Astrocyte of the cerebellum (primary cell): ENCODE measurements around the gene IGFBP7.

ENCODE experiments used
- DNase-seq: peaks from one replicate; pipeline ENCODE4 v3.0.0-alpha.2; 2011; ENCODE audit warnings: low read depth
- H3K4me3 ChIP-seq: 2 replicates; pipeline ENCODE4 v1.5.1; 2011; ENCODE audit warnings: mild to moderate bottlenecking, low read depth, low read length, moderate library complexity
- CTCF ChIP-seq: IDR thresholded peaks from 2 replicates; pipeline ENCODE4 v1.5.1; 2012; ENCODE audit warnings: low read length, low read depth, moderate library complexity, mild to moderate bottlenecking; ENCODE audit errors: missing control alignments
- in situ Hi-C: cut with HindIII; loops from 2 replicates; pipeline ENCODE4 v1.10.0; 2017; ENCODE audit warnings: low sequenced_read_pairs

Gene IGFBP7

GRCh38 chr4:57077550-57078343 is 32.4 kb downstream of the IGFBP7 start:
- no peak for DNase-seq

GRCh38 chr4:57076646-57077045 is 33.5 kb downstream of the IGFBP7 start:
- in situ Hi-C loops = no loop called here
- no peak overlapping the region for H3K4me3 ChIP-seq
- TF ChIP-seq CTCF = no peak
- DNase-seq = no peak

More at GRCh38 chr4:57077550-57078343, 32.4 kb downstream of the IGFBP7 start:
- H3K4me3 ChIP-seq = no peak overlapping the region
- no peak for TF ChIP-seq CTCF
- in situ Hi-C loops = no loop called here

- no peak for DNase-seq
- in situ Hi-C loops = no loop called here
- no peak overlapping the region for H3K4me3 ChIP-seq
- no peak for TF ChIP-seq CTCF
These were observed 34.8 kb downstream of the IGFBP7 start for GRCh38 chr4:57075367-57075766.

GRCh38 chr4:57074744-57075143 is 35.4 kb downstream of the IGFBP7 start:
- H3K4me3 ChIP-seq = no peak overlapping the region
- DNase-seq = no peak
- no peak for TF ChIP-seq CTCF
- in situ Hi-C loops = no loop called here

- DNase-seq = no peak
- in situ Hi-C loops = no loop called here
- TF ChIP-seq CTCF = no peak
- H3K4me3 ChIP-seq = no peak overlapping the region
These were observed 36.6 kb downstream of the IGFBP7 start for GRCh38 chr4:57073559-57073958.

GRCh38 chr4:57071326-57071725 is 38.9 kb downstream of the IGFBP7 start:
- DNase-seq = no peak
- TF ChIP-seq CTCF = no peak
- no peak overlapping the region for H3K4me3 ChIP-seq
- in situ Hi-C loops = no loop called here
